ENCODE results near the gene RHBDD1.

The RHBDD1 gene

DNA sequence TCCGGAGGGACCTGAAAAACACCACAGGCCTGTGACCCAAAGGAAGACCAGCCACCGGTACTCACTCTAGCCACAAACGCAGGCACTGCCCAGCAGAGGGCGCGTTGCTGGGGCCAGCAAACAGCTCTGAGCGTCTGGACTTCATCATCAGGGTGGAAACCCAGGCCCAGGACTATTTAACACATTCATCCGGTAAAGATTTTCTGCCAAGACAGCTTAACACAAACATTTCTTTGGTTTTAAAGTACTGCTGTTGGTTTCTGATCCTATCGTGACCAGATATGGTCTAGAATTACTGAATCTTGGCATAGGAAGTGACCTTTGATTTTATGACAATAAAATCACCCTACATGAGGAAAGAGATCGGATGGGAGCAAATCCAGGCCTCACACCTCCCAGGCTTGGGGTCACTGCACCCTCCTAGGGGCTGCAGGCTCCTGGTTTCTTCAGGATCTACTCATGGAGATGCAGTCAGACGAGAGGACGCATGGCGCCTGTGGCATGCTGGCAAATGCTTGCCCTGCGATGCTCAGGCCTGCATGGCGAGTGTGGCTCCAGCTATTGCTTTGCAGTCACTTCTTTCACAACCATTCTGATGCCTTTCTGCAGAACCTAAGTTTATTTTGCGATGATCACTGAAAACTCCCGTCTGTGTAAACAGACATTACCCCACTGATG, 197.8 kb downstream of the RHBDD1 start:
- DNase-seq (ENCODE audit: low read depth) = peak; percentile 48

GRCh38 chr2:227035711-227036367, 200.0 kb downstream of the RHBDD1 start:
- no peak for DNase-seq (ENCODE audit: low read depth)

GRCh38 chr2:227036527-227036926, 200.7 kb downstream of the RHBDD1 start:
- no peak for DNase-seq (ENCODE audit: low read depth)

- no peak for DNase-seq (ENCODE audit: low read depth)
Observed at GRCh38 chr2:227038550-227039189, 202.8 kb downstream of the RHBDD1 start.

DNA sequence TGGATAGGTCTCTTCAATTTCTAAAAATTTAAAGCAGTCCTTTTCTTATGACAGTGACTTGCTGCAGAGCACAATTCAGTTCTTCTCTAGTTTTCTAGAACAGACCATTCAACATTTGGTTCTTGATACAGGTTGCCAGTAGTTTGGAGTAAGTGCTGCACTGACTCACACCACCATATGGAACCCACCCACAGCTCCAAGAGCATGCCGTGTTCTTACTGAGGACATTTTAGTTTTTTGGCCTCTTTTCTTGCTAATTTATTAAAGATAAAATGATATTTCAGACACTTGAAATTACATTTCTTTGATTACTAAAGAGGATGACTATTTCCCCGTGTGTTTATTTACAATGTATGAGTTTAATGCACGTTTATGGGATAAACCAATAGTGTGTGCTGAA, 208.1 kb downstream of the RHBDD1 start:
- DNase-seq (ENCODE audit: low read depth) = no peak
